ENCODE measurements around the gene DUX4.
"Not testable (repeated sequence)": the region's sequence is repeated elsewhere in the genome, so short reads cannot be mapped to it uniquely, and the experiment has no call there.

The DUX4 gene

GRCh38 chr4:190173428-190173827 lies at the start of gene DUX4:
DUX4 (plus strand) TSS chr4:190173774; CDS start chr4:190173774, 0 bp downstream.
- DNase-seq (ENCODE audit: low spot score), result not testable (repeated sequence)

GRCh38 chr4:190175436-190175835 lies 1.9 kb downstream of the DUX4 start:
- not testable (repeated sequence) for DNase-seq (ENCODE audit: low spot score)

DNA sequence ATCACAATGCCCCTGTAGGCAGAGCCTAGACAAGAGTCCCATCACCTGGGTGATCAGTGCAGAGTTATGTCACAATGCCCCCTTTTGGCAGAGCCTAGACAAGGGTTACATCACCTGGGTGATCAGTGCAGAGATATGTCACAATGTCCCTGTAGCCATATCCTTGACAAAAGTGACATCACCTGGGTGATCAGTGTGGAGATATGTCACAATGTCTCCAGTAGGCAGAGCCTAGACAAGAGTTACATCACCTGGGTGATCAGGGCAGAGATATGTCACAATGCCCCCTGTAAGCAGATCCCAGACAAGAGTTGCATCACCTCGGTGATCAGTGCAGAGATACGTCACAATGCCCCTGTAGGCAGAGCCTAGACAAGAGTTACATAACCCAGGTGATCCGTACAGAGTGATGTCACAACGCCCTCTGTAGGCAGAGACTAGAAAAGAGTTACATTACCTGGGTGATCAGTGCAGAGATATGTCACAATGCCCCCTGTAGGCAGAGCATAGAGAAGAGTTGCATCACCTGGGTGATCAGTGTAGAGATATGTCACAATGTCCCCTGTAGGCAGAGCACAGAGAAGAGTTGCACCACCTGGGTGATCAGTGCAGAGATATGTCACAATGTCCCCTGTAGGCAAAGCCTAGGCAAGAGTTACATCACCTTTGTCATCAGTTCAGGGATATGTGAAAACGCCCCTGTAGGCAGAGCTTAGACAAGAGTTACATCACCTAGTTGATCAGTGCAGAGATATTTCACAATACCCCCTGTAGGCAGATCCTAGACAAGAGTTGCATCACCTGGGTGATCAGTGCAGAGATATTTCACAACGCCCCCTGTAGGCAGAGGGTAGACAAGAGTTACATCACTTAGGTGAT lies 4.4 kb downstream of the DUX4 start:
- not testable (repeated sequence) for DNase-seq (ENCODE audit: low spot score)

DNA sequence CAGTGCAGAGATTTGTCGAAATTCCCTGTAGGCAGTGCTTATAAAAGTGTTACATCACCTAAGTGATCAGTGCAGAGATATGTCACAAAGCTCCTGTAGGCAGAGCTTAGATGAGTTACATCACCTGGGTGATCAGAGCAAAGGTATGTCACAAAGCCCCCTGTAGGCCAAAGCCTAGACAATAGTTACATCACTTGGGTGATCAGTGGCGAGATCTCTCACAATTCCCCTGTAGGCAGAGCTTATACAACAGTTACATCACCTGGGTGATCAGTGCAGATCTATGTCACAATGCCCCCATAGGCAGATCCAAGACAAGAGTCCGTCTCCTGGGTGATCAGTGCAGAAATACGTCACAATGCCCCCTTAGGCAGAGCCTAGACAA lies 5.0 kb downstream of the DUX4 start:
- DNase-seq (ENCODE audit: low spot score), result not testable (repeated sequence)

- not testable (repeated sequence) for DNase-seq (ENCODE audit: low spot score)
Observed at GRCh38 chr4:190179030-190179739, 5.6 kb downstream of the DUX4 start.

DNA sequence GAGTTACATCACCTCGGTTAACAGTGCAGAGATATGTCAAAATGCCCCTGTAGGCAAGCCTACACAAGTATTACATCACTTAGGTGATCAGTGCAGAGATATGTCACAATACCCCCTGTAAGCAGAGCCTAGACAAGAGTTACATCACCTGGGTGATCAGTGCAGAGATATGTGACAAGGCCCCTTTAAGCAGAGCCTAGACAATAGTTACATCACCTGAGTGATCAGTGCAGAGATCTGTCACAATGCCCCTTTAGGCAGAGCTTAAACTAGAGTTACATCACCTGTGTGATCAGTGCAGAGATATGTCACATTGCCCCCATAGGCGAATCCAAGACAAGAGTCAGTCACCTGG lies 6.1 kb downstream of the DUX4 start:
- DNase-seq (ENCODE audit: low spot score), result not testable (repeated sequence)

DNA sequence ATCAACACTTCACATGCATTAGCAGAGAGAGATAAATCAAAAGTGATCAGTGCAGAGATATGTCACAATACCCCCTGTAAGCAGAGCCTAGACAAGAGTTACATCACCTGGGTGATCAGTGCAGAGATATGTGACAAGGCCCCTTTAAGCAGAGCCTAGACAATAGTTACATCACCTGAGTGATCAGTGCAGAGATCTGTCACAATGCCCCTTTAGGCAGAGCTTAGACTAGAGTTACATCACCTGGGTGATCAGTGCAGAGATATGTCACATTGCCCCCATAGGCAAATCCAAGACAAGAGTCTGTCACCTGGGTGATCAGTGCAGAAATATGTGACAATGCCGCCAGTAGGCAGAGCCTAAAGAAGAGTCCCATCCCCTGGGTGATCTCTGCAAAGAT lies 7.4 kb downstream of the DUX4 start:
- DNase-seq (ENCODE audit: low spot score), result not testable (repeated sequence)

DNA sequence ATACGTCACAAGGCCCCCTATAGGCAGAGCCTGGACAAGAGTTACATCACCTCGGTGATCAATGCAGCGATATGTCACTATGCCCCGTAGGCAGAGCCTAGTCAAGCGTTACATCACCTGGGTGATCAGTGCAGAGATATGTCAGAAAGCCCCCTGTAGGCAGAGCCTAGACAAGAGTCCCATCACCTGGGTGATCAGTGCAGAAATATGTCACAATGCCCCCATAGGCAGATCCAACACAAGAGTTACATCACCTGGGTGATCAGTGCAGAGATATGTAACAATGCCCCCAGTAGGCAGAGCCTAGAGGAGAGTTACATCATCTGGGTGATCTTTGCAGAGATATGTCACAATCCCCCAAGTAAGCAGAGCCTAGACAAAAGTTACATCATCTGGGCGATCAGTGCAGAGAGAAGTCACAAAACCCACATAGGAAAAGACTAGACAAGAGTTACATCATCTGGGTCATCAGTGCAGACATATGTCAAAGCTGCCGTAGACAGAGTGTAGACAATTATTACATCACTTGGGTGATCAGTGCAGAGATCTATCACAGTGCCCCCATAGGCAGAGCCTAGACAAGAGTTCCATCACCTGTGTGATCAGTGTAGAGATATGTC lies 8.0 kb downstream of the DUX4 start:
- not testable (repeated sequence) for DNase-seq (ENCODE audit: low spot score)

- DNase-seq (ENCODE audit: low spot score), result not testable (repeated sequence)
Observed at GRCh38 chr4:190203510-190203909, 29.9 kb downstream of the DUX4 start.
